Hepatocyte (in vitro differentiated cells): ENCODE data around the gene HAO2. TPM values are rescaled to one million over a fixed set of nuclear protein-coding genes. Genes with fewer than 3 reads are reported as not detected.

Experiments
- DNase-seq: peaks from one replicate; pipeline ENCODE4 v3.0.0-alpha.2; 2016; ENCODE audit warnings: low spot score
- H2AFZ ChIP-seq: fragments of 200-600 bp; sonication (generic); 2 replicates; pipeline ENCODE4 v1.6.0; 2016; ENCODE audit warnings: antibody characterized with exemption, mild to moderate bottlenecking
- H3K27ac ChIP-seq: fragments of 200-600 bp; sonication (generic); 2 replicates; pipeline ENCODE4 v1.5.1; 2016; ENCODE audit warnings: mild to moderate bottlenecking
- H3K27me3 ChIP-seq: fragments of 200-600 bp; sonication (generic); 2 replicates; pipeline ENCODE4 v1.6.1; 2016
- H3K36me3 ChIP-seq: fragments of 200-600 bp; sonication (generic); replicated peaks from 2 replicates; pipeline ENCODE4 v1.5.1; 2016; ENCODE audit warnings: low read depth; ENCODE audit not compliant: insufficient read depth
- H3K4me1 ChIP-seq: fragments of 200-600 bp; sonication (generic); 2 replicates; pipeline ENCODE4 v1.5.1; 2016; ENCODE audit warnings: mild to moderate bottlenecking, moderate library complexity; ENCODE audit not compliant: insufficient read depth
- H3K4me2 ChIP-seq: fragments of 200-600 bp; sonication (generic); 2 replicates; pipeline ENCODE4 v1.6.0; 2016
- H3K4me3 ChIP-seq: fragments of 200-600 bp; sonication (generic); 2 replicates; pipeline ENCODE4 v1.5.1; 2016; ENCODE audit warnings: mild to moderate bottlenecking
- H3K79me2 ChIP-seq: fragments of 200-600 bp; sonication (generic); 2 replicates; pipeline ENCODE4 v1.6.0; 2017; ENCODE audit warnings: mild to moderate bottlenecking
- H3K9me2 ChIP-seq: fragments of 200-600 bp; sonication (generic); replicated peaks from 2 replicates; pipeline ENCODE4 v1.6.0; 2017; ENCODE audit warnings: mild to moderate bottlenecking; ENCODE audit not compliant: insufficient read depth
- H3K9me3 ChIP-seq: fragments of 200-600 bp; sonication (generic); 2 replicates; pipeline ENCODE4 v1.5.1; 2016; ENCODE audit warnings: low read depth, mild to moderate bottlenecking
- H4K20me1 ChIP-seq: fragments of 200-600 bp; sonication (generic); 2 replicates; pipeline ENCODE4 v1.6.0; 2016; ENCODE audit warnings: mild to moderate bottlenecking; ENCODE audit not compliant: insufficient read depth, poor library complexity, severe bottlenecking
- EZH2 ChIP-seq: fragments of 200-600 bp; sonication (generic); IDR thresholded peaks from 2 replicates; pipeline ENCODE4 v1.6.1; 2016; ENCODE audit warnings: antibody characterized with exemption, mild to moderate bottlenecking, borderline replicate concordance
- EZH2phosphoT487 ChIP-seq: fragments of 200-600 bp; sonication (generic); IDR thresholded peaks from one replicate; pipeline ENCODE4 v1.6.1; 2018; ENCODE audit warnings: antibody characterized with exemption, mild to moderate bottlenecking, low read depth, moderate library complexity; ENCODE audit not compliant: unreplicated experiment, severe bottlenecking
- WGBS: methylation state at CpG from one replicate; pipeline ENCODE4 v1.1.6; 2016; ENCODE audit warnings: low lambda C conversion rate; ENCODE audit errors: missing lambda C conversion rate; 5-methylcytosine and 5-hydroxymethylcytosine counted together
- polyA plus RNA-seq: library from polyadenylated mRNA; unstranded; fragments of >200 nt; fragmentation: Nextera tagmentation; extraction: Ambion mirVana; gene quantifications from 2 replicates; pipeline ENCODE4 v1.2.1, GENCODE V29; 2016
- total RNA-seq: library from RNA; depleted of rRNA; stranded (reverse); fragments of >200 nt; gene quantifications from 2 replicates; pipeline ENCODE4 v1.2.3, GENCODE V29; 2014
- TF ChIP-seq, protein P1 (sequence below): fragments of 200-600 bp; sonication (generic); IDR thresholded peaks from 2 replicates; pipeline ENCODE4 v1.5.1; 2016; ENCODE audit warnings: antibody characterized with exemption, mild to moderate bottlenecking; ENCODE audit not compliant: poor library complexity

HAO2 gene
- total and polyA plus RNA-seq, 2 experiments from 2014 or later: 14.2 to 16.6 TPM

DNA sequence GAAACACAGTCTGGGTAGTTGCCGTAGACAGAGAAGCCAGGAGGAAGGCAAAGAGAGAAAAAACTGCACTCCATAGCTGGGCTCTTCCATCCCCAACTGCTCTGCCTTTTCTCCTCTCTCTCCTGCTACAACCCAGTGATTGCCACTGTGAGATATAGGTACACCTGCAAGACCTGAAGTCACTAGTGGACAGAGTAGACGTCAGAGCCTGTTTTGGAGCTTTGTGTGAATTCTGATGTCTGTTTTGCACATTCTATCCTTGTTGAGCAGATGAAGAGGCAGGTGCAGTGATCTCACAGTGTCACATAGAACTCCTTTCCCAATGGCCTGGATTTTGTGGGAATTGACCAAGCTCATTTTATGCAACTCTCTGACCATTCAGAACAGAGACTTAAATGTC, 2.2 kb downstream of the HAO2 start:
- TF ChIP-seq, protein P1, sequence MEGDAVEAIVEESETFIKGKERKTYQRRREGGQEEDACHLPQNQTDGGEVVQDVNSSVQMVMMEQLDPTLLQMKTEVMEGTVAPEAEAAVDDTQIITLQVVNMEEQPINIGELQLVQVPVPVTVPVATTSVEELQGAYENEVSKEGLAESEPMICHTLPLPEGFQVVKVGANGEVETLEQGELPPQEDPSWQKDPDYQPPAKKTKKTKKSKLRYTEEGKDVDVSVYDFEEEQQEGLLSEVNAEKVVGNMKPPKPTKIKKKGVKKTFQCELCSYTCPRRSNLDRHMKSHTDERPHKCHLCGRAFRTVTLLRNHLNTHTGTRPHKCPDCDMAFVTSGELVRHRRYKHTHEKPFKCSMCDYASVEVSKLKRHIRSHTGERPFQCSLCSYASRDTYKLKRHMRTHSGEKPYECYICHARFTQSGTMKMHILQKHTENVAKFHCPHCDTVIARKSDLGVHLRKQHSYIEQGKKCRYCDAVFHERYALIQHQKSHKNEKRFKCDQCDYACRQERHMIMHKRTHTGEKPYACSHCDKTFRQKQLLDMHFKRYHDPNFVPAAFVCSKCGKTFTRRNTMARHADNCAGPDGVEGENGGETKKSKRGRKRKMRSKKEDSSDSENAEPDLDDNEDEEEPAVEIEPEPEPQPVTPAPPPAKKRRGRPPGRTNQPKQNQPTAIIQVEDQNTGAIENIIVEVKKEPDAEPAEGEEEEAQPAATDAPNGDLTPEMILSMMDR: no peak
- TF ChIP-seq EZH2phosphoT487: no peak
- Histone ChIP-seq H4K20me1 (no peaks in the 10 kb centered on the region), H3K27ac (no peak overlapping the region), H3K4me3 (no peak overlapping the region), H3K36me3 (no peaks in the 10 kb centered on the region), H3K27me3 (no peaks in the 10 kb centered on the region), H3K79me2 (no peaks in the 10 kb centered on the region), H3K9me3 (no peaks in the 10 kb centered on the region), H3K9me2 (no peaks in the 10 kb centered on the region), H3K4me2 (no peak overlapping the region), H2AFZ (no peak overlapping the region), H3K4me1 (peaks cover 19% of the 10 kb centered on the region)
- no peak for DNase-seq
- WGBS: 91% methylated on average over 2 of the region's 2 CpGs

DNA sequence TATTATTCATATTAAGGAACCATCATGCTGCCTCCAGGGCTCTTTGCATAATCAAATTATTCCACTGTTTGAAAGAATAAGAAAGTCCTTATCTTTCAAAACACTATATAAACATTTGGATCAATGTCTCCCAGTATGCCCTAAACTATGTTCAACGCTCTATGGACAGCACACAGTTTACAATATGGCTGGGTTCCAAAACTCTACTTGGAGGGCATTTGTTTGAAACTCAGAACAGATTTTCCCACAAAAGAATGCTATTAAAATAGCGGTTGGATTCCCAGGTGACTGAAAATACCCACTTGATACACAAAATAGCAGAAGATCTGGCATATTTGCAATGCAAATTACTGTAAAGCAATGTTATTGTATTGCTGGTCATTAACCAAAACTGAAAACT, 3.2 kb downstream of the HAO2 start:
- WGBS: 32% methylated on average over 2 of the region's 2 CpGs

DNA sequence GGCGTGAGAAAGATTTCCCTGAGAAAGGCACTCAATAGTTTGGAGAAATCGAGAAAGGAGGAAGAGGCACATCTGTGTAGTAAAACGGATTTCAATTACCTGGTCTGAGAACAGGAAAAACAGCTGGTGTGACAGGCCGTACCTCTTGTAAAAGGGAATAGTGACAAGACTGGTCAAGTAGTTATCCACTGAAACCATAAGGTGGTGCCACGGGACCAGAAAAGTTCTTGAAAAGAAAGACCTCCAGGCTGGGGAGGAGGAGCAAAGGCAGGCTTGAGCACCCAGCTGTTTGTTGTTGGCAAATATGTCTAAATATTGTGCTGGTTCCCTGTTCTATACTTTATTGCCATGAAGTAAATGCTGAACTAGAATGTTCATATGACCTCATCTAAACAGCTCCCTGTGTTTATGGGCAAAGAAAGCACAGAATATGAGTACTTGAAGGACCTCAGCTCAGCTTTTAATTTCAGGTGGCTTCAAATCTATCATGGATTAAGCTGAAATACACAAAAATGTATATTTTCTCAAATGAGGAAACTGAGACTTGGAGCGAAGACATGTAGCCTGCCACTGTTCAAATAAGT, 4.0 kb downstream of the HAO2 start:
- H3K9me2 ChIP-seq: no peaks in the 10 kb centered on the region
- H4K20me1 ChIP-seq: no peaks in the 10 kb centered on the region
- H3K9me3 ChIP-seq: no peaks in the 10 kb centered on the region
- DNase-seq: peak; percentile 87
- H3K4me2 ChIP-seq: peak overlapping the region; percentile 28
- peaks cover 19% of the 10 kb centered on the region for H3K4me1 ChIP-seq
- no peaks in the 10 kb centered on the region for H3K27me3 ChIP-seq
- no peaks in the 10 kb centered on the region for H3K36me3 ChIP-seq
- H2AFZ ChIP-seq: peak overlapping the region; percentile 9
- 38% methylated on average over 6 of the region's 6 CpGs for WGBS
- TF ChIP-seq EZH2phosphoT487 (no peak), EZH2 (no peak)
- TF ChIP-seq, protein P1: peak; percentile 66
- peak overlapping the region; percentile 80 for H3K27ac ChIP-seq
- H3K79me2 ChIP-seq: no peaks in the 10 kb centered on the region
- no peak overlapping the region for H3K4me3 ChIP-seq

More for the DNA sequence above, 3.2 kb downstream of the HAO2 start:
- H3K9me3 ChIP-seq: no peaks in the 10 kb centered on the region
- peak overlapping the region; percentile 28 for H3K4me2 ChIP-seq
- no peaks in the 10 kb centered on the region for H3K9me2 ChIP-seq
- no peak overlapping the region for H2AFZ ChIP-seq
- H3K4me1 ChIP-seq: peaks cover 19% of the 10 kb centered on the region
- no peaks in the 10 kb centered on the region for H3K79me2 ChIP-seq
- TF ChIP-seq EZH2phosphoT487 (no peak), EZH2 (no peak)
- TF ChIP-seq, protein P1: no peak
- H3K4me3 ChIP-seq: no peak overlapping the region
- DNase-seq: no peak
- no peaks in the 10 kb centered on the region for H3K27me3 ChIP-seq
- H3K36me3 ChIP-seq: no peaks in the 10 kb centered on the region
- H3K27ac ChIP-seq: no peak overlapping the region
- H4K20me1 ChIP-seq: no peaks in the 10 kb centered on the region
